HG03060 (cell line): ENCODE results near the gene NCKAP5L.

Experiments used
- ATAC-seq: cut with Tn5 transposase; IDR thresholded peaks from one replicate; pipeline ENCODE4 v1.9.1; 2021; ENCODE audit warnings: low read depth, moderate number of reproducible peaks; ENCODE audit not compliant: unreplicated experiment

The NCKAP5L gene

DNA sequence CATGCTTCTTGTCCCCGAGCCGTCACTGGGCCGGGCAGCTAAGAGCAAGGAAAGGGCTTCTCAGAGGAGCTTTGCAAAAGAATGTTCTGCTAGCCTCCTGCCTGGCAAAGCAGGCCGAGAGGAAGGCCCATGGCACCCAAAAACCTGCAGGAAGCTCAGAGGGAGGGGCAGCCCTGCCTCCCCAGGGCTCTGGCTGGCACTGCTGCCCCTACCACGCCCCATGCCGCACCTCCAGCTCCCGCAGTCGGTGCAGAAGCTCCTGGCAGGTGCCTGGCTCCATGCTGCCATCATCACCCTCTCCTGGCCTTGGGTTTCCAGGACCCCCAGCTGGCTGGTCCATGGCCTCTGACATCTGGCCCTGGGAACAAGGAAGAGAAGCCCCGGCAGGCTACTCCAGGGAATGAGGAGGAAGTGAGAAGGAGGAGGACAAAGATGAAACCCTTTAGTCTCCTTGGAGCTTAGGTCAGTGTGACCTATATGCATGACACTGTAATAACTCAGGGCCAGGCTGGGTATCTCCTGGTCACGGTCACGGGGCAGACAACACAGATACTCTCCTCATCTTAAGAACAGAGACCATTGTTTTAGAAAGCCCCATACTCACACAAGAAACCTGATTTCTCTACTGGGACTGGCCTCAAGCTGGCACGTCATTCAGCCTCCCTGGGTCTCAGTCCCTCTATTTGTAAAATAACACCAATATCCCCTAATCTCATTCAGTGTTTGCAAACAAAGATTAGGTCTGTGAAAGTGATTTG lies 24.3 kb downstream of the NCKAP5L start:
- ATAC-seq, result no peak

DNA sequence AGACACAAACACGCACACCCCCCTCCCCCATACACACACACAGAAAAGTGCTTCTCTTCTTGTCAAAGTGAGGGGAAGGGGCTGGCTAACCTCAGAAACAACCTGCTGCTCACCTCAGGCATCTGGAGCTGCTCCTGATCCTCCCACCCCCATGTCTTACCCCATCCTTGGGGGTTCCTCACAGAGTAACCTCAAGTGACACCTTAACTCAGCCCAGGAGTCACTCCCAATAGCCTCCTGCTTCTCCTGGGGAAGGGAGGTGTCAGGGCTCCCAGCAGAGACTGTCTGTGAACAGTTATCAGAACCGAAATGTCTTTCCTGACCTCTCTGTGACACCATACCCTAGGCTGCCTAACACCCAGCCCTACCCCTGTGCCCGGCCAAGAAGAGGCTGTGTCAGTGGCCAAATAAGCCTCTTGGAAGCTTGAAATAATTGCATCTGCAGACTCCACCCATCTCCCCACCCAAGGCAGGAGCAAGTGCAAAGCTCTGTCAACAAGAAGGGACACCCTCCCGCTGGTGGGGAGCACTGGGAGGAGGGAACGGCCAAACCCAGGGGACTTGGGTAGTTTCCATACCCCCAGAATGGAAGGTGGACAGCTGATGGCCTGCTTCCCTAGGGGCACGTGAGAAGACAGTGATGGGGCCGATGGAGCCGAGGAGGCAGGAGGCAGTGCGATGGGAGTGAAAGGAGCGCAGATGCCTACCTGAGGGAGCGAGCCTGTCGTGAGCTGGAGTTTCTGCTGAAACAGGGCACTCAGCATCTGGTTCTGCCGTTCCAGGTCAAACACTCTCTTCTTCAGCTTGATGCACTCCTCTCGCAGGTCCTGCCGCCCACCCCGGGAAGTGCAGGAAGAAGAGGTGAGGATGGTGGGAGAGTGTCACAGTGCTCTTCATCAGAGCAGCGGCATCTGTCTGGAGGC lies 26.8 kb downstream of the NCKAP5L start:
- ATAC-seq, result no peak

DNA sequence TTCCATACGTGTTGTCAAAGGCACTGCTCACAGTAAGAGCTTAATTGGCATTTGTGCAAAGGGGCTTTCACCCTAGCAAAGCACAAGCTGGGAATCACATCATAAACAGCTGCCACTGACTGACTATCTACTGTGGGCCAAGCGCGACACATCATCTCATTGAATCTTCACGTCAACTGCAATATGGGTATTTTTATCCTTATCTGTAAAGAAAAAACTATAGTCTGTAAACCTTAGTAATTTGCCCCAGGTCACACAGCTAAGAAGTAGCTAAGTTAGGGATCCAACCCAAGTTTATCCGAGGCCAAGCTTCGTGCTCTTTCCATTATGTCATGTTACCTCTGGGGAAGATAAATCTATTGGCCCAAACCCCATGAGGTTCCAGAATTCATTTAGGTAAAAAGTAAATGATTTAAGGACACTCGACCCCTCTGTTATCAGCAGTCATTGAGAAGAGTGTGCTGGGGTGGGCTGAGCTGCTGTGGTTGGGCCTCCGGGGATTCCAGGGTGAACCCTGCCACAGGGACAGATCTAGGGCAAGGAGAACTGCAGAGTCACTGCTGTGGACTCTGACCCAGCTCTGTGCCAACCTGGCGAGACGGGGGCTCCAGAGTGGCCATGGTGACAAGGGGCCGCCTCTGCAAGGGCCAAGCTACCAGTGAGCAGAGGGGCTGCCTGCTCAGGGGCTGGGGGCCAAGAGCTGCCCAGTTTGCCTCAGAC lies 27.6 kb downstream of the NCKAP5L start:
- no peak for ATAC-seq

DNA sequence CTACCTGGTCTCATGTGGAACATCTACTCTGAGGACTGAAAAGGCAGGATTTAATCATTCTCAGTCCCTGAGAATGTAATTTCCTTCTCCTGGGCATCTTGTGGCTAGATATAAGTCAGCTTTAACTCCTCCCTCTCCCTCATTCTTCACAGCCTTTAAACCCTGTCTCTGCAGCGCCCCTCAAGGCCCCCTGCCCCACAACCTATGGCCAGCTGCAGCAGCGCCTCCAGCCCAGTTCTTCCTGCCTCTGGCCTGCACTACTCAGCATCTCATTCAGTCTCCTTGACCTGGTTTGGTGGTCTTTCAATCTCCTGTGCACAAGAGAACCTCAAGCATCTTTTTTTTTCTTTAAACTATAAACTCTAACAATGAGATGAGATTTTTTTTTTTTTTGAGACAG lies 29.3 kb downstream of the NCKAP5L start:
- no peak for ATAC-seq

DNA sequence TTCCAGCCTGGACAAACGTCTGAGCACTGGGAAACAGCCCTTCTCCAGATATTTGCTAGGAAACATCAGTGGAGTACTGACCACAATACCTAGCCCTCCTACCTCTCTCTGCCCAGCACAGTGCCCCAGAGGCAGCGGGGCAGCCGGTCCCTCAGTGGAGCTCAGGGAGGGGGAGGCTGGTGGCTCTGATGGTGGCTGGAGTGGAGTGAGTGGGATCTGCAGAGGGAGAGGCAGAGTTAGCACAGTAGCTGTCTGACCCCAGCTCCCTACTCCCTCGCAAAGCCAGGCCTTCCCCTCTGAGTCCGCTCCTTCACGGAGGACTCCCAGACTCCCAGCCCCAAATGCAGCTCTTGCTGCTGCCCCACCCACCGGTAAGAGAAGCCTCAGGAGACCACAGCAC lies 30.0 kb downstream of the NCKAP5L start:
- ATAC-seq, result no peak

DNA sequence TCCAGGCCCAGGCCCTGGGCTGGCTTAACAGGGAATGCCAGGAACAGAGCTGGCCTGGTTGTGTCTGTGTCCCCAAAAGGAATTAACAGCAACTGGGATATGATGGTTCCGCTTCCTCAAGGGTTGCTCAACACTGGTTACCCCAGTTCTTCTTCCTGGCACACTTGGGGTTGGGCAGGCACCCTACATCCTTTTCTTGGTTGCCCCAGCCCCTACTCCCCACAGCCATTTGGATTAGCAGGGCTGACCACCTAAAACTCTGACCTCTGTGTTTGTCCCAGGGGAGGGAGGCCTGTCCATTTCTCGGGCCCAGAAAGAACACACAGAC lies 30.8 kb downstream of the NCKAP5L start:
- no peak for ATAC-seq

DNA sequence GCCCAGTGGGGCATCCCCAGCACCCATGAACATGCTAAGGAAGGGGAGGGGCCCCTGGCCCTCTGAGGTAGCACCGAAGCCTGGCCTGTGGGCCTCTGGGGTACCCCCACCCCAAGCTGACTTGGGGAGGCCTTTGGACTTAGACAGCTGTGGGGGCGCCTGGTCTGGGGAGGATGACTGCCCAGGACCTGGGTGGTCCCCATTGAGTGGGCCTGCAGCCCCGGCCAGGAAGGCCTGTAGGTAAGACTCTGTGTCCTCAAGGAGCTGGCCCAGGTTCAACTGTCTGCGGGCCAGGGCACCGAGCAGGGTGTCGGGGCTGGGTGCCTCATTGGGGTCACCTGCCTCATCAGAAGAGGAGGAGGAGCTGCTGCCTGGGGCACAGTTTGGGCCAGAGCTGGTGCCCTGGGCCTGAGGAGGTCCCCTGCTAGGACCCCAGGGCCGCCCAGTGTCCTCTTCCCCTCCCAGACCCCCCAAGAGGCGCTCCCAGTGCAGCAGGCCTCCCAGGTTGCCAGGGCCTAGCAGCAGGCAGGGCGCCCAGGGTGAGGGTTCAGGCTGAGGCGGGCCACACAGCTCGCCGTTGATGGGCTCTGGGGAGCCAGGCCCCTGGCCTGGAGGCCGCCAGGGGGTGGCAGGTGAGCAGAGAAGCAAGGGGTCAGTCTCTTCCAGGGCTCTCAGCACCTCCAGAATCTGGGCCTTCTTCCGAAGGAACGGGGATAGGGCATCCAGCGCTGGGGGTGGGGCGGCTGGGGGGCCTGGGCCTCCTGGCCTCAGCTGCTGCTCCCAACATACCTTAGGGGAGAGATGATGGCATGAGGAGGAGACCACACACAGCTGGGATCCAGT lies 31.4 kb downstream of the NCKAP5L start:
- ATAC-seq, result no peak

DNA sequence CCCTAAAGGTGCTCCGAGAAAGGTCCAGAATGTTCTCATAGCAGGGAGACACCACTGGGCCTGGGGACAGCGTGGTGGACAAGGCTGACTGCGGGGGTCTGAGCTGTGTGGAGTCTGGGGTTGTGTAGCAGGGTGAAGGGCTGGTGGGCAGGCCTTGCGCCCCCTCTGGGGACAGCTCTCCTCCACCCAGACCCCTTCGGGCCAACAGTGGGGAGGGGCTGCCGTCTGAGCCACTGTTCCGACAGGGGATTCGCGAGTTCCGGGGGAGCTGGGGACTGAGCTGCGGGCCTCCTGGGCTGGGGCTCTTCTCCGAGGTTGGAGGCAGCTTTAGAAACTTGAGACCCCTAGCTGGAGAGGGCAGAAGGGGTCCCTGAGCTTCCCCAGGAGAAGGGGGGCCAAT lies 32.1 kb downstream of the NCKAP5L start:
- no peak for ATAC-seq

DNA sequence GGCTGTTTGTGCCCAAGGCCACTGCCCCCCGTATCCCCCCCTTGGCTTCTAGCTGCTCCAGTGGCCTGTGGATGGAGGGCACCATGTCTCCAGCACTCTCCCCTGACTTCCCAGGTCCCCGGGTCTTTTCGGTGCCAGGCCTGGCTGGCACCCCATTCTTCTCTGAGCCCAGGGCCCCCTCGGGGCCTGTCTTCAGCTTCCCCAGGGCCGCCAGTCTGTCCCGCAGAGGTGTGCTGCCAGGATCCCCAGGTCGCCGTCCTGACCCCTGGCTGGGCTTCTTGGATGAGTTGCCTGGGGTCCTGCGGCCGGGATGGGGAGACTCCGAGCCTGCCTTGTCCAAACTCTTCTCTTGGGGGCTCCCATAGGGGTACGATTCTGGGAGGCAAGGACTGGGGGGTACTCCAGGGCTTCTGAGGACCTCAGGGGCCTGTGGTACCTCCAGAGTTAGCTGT lies 32.5 kb downstream of the NCKAP5L start:
- ATAC-seq, result no peak

DNA sequence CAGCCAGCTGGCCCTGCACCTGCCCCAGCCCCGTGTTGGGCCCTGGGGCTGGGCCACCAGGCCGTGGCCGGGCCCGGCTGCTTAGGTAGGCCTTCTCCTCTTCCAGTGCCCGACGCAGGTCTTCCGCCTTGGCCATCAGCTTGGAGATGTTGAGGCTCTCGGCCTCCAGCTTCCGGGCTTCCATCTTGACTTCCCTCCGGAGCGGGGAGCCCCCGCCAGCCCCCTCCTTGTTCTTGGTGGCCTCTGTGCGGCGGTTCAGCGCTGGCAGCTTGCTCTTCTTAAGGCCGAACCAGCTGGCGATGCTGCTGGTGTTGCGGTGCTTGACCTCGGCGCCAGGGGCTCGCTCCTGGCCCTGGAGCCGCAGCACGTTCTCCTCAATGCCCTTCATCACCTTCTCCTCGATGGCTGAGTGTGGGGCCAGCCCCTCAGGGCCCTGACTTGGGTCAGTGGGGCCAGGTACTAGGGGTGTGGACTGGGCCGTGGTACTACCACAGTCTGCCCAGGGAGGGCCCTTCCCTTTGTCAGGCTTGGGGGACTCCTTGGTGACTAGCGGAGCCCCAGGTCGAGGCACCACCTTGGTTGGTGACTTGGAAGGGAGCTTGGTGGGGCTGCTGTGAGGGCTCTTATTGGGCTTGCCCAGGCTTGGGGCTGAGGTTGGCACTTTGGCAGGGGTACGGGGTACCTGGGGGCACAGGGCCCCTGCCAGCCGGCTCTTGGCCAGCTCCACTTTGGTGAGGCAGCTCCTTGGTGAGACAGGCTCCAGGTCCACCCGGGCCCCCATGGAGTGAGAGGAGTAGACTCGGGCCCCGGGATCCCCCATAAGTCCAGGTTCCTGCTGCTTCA lies 33.2 kb downstream of the NCKAP5L start:
- ATAC-seq, result no peak

DNA sequence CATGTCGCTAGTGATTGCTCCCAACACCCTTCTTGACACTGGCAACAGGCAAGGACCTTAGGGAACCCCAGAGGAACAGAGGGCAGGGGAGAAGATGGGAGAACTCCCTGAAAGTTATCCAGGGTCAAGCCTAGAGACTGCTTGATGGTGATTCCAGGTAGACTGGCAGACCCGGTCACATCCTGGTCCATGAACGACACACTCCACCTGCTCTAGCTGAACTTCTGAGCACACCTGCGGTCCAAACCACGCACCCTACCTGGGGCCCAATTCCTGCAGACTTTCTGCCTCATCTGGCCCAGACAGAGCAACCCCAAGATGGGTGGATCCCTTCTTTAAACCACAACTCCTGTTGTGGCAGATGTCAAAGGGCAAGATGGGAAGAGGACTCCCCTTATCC lies 34.2 kb downstream of the NCKAP5L start:
- ATAC-seq, result no peak

DNA sequence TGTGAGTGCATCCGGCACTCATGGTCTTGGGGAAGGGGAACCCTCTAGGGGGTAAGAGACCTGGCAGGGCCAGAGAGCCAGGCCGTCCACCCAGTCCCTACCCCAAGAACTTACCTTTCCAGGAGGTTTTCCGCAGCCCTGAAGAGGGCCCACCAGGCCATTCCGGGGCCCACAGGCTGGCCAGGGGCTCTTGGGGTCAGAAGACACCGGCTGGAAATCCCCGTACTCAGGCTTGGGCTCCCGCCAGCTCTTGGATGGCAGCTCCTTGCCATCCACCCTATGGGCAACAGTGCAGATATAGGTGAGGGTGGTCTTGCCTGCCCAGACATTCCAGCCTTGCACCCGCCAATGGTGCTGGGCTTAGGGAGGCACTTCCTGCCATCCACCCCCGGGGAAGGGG lies 34.6 kb downstream of the NCKAP5L start:
- ATAC-seq, result no peak

DNA sequence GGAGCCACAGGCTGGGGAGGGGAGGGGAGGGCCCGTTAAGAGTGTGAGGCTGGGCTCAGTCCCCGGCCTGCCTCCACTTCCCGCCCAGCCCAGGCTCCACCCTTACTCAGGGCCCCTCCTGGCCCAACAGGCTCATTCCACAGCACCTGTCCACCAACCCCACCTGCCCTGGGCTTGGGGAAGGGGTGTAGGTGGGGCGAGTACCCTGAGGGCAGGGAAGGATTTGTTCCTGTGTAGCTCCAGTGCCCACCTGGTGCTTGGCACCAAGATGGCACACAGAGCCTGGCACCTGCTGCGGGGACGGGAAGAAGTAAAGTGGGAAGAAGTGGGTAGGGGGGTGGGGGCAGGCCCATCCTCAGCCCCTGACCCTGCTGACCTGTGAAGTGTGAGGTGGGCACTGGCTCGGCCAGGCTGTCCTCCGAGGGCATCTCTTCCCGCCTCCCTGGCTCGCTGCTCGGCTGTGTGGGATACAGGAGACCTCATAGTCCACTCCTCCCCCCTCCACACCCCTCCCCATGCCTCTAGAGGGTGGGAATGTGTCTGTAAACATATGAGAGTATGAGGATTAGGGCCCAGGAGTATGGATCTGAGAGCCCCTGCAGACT lies 35.1 kb downstream of the NCKAP5L start:
- ATAC-seq, result no peak

DNA sequence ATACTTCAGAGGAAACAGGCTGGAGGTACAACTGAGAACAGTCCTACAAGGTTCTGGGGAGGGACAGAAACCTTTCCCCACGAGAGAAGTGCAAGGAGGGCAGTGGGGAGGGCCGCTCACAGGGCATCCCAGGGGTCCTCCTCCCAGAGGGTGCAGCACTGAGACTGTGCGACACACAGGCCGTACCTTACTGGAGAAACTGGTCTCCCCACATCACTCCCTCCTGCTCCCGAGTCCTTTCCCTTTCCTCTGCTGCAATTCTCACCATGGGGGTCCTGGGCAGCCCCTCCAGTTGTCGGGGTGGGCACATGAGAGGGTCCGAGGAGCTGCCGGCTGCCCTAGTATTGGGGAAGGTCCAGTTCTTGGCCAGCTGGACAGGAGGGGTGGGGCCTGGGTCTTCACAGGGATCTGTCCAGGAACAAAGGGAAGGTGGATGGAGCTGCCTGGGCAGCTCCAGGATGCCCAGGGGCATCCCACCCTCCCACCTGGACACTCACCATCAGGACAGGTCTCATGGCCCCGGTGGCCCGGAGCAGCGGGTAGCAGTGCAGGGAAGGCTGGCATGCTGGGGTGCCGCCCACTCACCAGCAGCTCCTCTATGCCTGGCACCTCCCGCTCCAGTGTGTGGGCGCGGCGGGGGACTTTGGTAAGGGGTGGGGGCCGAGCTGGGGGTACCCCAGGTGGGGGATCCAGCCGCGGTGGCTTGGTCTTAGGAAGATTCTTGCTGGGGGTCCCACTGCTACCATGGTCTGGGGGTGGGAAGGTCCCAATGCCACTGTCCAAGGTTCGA lies 35.8 kb downstream of the NCKAP5L start:
- ATAC-seq, result no peak

DNA sequence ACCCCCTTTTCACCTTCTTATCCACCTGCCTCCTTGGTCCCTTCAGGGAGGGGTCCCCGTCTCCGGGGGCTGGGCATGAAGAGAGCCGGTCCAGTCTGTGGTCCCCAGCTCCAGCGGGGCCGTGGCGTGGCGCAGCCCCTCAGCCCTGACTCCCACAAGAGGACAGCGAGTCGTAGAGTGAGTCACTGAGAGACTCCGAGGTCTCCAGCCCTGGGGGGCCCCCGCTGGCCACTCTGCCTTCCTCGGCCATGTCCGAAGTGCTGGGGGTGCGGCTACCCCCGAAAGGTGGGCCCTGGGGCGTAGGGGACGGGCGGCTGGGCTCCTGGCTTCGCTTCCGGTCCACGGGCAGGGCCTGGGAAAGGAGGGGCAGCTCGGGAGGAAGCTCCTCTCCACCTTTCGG lies 36.5 kb downstream of the NCKAP5L start:
- no peak for ATAC-seq

DNA sequence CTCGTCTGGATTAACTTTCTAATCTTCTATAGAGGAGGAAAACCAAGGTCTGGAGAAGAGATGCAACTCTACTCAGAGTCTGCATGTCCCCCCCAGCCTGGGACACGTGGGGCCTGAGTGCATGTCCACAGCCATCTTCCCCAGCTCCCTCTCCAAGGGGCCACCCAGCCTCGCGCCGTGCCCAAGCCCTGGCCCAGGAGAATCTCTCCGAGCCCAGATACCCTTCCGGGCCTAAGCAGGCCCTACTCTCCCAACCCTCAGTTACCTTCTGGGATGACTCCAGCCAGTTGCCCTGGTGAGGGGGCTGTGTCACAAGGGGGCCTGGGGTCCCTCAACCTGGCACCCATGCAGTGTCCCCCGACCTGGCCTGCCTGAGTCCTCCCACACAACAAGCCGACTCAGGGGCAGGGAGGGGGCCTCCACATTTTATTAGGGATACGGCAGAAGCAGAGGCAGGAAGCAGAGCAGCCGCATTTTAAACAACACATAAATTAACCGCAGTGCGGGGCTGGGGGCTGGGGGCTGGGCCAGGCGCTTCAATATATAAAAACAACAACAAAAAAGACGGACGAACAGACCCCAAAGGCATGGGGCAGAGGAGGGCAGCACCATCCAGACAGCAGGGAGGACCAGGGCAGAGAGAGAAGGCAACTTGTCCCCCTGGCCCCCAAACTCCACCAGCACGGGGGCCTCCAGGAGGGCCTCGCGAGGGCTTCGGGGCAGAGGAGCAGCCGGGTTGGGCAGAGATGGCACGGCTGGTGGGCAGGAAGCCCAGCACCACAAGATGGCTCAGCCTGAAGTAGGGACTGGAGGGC lies 37.3 kb downstream of the NCKAP5L start:
- ATAC-seq, result no peak

DNA sequence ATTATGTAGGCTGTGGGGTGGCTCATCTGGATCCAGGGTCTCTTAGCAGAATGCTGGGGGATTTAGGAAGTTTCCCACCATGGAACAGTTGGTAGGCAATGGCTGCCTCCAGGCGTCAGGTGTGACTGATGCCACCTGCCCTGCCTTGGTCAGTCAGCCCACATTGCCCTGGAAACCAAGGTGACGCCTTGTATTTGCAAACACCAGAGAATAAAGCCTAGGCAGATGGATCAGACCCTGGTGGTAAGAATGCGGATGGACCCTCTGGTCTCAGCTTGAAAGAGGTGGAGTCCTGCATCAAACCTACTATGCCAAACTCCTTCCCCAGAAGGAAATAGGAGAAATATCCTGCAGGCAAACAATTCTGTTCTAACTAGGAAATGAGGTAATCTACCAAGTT lies 38.2 kb downstream of the NCKAP5L start:
- no peak for ATAC-seq
